22Rv1 (cell line): Measurements from ENCODE around the gene PAM16.

Source experiments
- ZFX ChIP-seq: fragments of 450-650 bp; IDR thresholded peaks from 2 replicates; pipeline ENCODE4 v1.6.1; 2017; ENCODE audit warnings: antibody characterized with exemption, borderline replicate concordance
- TF ChIP-seq, protein P1 (sequence below): fragments of 450-650 bp; IDR thresholded peaks from 2 replicates; pipeline ENCODE4 v1.5.1; 2017; ENCODE audit warnings: mild to moderate bottlenecking

DNA sequence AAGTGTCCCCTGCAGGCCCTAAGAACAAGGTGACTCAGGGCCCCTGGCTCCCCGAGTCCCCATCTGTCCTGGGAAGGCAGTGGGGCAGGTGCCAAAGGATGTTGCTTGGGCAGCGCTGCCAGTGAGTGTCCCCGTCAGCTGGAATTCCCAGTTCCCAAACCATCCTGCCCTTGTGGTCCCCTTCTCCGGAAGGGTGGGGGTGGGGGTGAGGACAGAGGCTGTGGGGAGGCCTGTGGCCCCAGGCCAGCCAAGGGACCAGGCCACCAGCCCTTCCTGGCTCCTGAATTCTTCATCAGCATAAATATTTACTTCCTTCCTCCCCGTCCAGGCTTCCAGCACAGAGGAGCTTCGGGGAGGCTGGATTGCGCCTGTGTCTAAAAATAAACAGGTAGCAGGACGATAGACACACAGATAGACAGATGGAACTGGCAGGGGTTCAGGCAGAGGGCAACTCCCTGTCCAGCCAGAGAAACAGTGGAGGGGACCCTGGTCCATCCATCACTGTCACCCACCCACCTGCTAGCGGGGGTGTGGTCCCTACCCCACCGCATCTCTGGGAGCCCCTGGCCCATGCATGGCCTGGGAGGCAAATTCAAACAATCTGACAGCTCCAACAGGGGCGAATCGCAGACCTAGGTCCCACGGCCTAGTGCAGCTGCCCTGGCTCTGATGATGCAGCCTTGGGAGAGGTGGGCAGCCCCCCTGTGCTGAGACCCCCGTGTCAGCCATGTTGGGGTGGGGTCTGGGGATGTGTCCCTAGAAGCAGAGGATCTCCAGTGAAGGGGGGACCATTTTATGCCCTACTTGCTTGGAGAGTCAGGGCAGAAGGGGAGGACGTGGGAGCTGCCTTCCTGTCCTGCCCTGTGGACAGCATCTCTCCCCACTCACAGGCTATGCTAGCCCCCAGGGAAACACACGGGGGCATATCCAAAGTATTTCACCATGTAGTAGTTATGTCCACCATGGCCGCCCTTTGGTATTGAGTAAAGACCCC lies 22.0 kb downstream of the PAM16 start:
- TF ChIP-seq, protein P1, sequence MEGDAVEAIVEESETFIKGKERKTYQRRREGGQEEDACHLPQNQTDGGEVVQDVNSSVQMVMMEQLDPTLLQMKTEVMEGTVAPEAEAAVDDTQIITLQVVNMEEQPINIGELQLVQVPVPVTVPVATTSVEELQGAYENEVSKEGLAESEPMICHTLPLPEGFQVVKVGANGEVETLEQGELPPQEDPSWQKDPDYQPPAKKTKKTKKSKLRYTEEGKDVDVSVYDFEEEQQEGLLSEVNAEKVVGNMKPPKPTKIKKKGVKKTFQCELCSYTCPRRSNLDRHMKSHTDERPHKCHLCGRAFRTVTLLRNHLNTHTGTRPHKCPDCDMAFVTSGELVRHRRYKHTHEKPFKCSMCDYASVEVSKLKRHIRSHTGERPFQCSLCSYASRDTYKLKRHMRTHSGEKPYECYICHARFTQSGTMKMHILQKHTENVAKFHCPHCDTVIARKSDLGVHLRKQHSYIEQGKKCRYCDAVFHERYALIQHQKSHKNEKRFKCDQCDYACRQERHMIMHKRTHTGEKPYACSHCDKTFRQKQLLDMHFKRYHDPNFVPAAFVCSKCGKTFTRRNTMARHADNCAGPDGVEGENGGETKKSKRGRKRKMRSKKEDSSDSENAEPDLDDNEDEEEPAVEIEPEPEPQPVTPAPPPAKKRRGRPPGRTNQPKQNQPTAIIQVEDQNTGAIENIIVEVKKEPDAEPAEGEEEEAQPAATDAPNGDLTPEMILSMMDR: no peak
- no peak for TF ChIP-seq ZFX
